ENCODE measurements around the gene TSPYL6. TPM values are rescaled to one million over a fixed set of nuclear protein-coding genes. Genes with fewer than 3 reads are reported as not detected.

Gene TSPYL6
- total RNA-seq, 1 experiment from 2014 or later: not detected

DNA sequence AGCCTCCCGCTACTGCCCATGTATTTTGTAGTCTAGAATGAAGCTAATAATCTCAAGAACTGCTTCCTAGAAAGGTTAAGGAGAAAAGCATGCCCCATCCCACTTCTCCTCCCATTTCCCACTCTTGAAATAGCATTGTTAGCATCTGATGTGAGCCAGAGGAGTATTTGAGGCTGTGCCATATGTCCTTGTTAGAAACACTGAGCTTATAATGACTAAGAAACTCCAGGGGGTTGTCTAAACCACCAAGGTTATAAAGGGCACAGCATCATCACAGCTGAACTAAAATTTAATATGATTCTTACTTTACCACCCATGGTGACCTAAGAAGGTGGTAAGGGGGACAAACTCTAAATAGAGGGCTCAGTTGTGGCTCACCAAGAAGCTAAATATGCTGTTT, 16.6 kb downstream of the TSPYL6 start:
- Histone ChIP-seq H3K9me3 (ENCODE audit: low read length) (no peaks in the 10 kb centered on the region), H2AFZ (ENCODE audit: low read length) (no peak overlapping the region), H3F3A (ENCODE audit: low read length, unreplicated experiment) (no peaks in the 10 kb centered on the region), H3K9me2 (replicated peaks; ENCODE audit: low read length) (no peaks in the 10 kb centered on the region), H3K9ac (ENCODE audit: low read length) (no peak overlapping the region), H3K4me3 (ENCODE audit: low read length) (no peak overlapping the region), H3K27me3 (ENCODE audit: low read length) (no peaks in the 10 kb centered on the region), H3K36me3 (ENCODE audit: low read depth, low read length) (no peaks in the 10 kb centered on the region), H4K20me1 (ENCODE audit: low read length) (no peaks in the 10 kb centered on the region), H3K27ac (ENCODE audit: low read length) (no peak overlapping the region), H3K79me2 (ENCODE audit: low read length) (no peaks in the 10 kb centered on the region), H3K4me2 (ENCODE audit: low read length) (no peak overlapping the region), H3K4me1 (ENCODE audit: insufficient read depth, low read length) (no peaks in the 10 kb centered on the region)
- TF ChIP-seq EZH2 (IDR thresholded peaks at IDR 0.05; ENCODE audit: low read length, unreplicated experiment) (no peak), CTCF (conservative IDR thresholded peaks at IDR 0.05; ENCODE audit: low read depth, low read length) (no peak), EZH2phosphoT487 (IDR thresholded peaks at IDR 0.05; ENCODE audit: borderline replicate concordance, low read length) (no peak)
- peak; percentile 30 for DNase-seq
- intact Hi-C loops (cut with micrococcal nuclease): no loop called here
- POLR2A ChIA-PET (ENCODE audit: unreplicated experiment): no interaction called here
- CTCF ChIA-PET: no interaction called here
- BruUV-seq (replicated peaks): no TSS peak
- peak; percentile 49 for ATAC-seq

DNA sequence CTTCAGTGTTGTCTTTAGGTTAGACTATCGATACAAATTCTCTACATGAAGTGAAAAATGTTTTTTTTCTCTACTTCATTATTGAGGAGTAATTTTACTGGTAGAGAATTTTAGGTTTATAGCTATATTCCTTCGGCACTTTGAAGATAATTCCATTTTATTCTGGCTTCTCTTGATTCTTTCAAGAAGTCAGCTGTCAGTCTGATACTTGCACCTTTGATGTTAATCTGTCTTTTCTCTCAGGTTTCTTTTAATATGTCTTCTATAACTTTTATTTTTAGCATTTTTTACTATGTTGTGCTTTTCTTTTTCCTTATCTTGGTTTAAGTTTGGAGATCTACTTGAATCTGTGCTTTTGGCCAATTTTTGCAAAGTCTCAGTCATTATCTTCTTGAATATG, 18.6 kb downstream of the TSPYL6 start:
- TF ChIP-seq EZH2phosphoT487 (IDR thresholded peaks at IDR 0.05; ENCODE audit: borderline replicate concordance, low read length) (no peak), CTCF (conservative IDR thresholded peaks at IDR 0.05; ENCODE audit: low read depth, low read length) (no peak), EZH2 (IDR thresholded peaks at IDR 0.05; ENCODE audit: low read length, unreplicated experiment) (no peak)
- Histone ChIP-seq H2AFZ (ENCODE audit: low read length) (no peak overlapping the region), H3K27ac (ENCODE audit: low read length) (no peak overlapping the region), H3K4me3 (ENCODE audit: low read length) (no peak overlapping the region), H3K36me3 (ENCODE audit: low read depth, low read length) (no peaks in the 10 kb centered on the region), H3K9ac (ENCODE audit: low read length) (no peak overlapping the region), H3K9me3 (ENCODE audit: low read length) (no peaks in the 10 kb centered on the region), H4K20me1 (ENCODE audit: low read length) (no peaks in the 10 kb centered on the region), H3F3A (ENCODE audit: low read length, unreplicated experiment) (no peaks in the 10 kb centered on the region), H3K9me2 (replicated peaks; ENCODE audit: low read length) (no peaks in the 10 kb centered on the region), H3K4me1 (ENCODE audit: insufficient read depth, low read length) (no peaks in the 10 kb centered on the region), H3K27me3 (ENCODE audit: low read length) (no peaks in the 10 kb centered on the region), H3K79me2 (ENCODE audit: low read length) (no peaks in the 10 kb centered on the region), H3K4me2 (ENCODE audit: low read length) (no peak overlapping the region)
- DNase-seq (no peak), ATAC-seq (no peak)
- POLR2A ChIA-PET (ENCODE audit: unreplicated experiment): no interaction called here
- CTCF ChIA-PET: no interaction called here
- intact Hi-C loops (cut with micrococcal nuclease): no loop called here
- BruUV-seq (replicated peaks): no TSS peak

GRCh38 chr2:54233832-54234649, 22.0 kb downstream of the TSPYL6 start:
- TF ChIP-seq CTCF (conservative IDR thresholded peaks at IDR 0.05; ENCODE audit: low read depth, low read length): no peak
- no peak for TF ChIP-seq EZH2phosphoT487 (IDR thresholded peaks at IDR 0.05; ENCODE audit: borderline replicate concordance, low read length)
- TF ChIP-seq EZH2 (IDR thresholded peaks at IDR 0.05; ENCODE audit: low read length, unreplicated experiment): no peak
- intact Hi-C loops (cut with micrococcal nuclease): no loop called here
- no TSS peak for BruUV-seq (replicated peaks)

More at GRCh38 chr2:54233832-54234649, 22.0 kb downstream of the TSPYL6 start:
- no peaks in the 10 kb centered on the region for H3K9me2 ChIP-seq (replicated peaks; ENCODE audit: low read length)
- H3K4me1 ChIP-seq (ENCODE audit: insufficient read depth, low read length): no peaks in the 10 kb centered on the region
- no peaks in the 10 kb centered on the region for H3K79me2 ChIP-seq (ENCODE audit: low read length)
- DNase-seq: no peak
- H3K4me3 ChIP-seq (ENCODE audit: low read length): no peak overlapping the region
- no peaks in the 10 kb centered on the region for H3K36me3 ChIP-seq (ENCODE audit: low read depth, low read length)
- H3K27me3 ChIP-seq (ENCODE audit: low read length): no peaks in the 10 kb centered on the region
- H3K4me2 ChIP-seq (ENCODE audit: low read length): no peak overlapping the region
- H3K9me3 ChIP-seq (ENCODE audit: low read length): no peaks in the 10 kb centered on the region
- no peaks in the 10 kb centered on the region for H3F3A ChIP-seq (ENCODE audit: low read length, unreplicated experiment)
- H4K20me1 ChIP-seq (ENCODE audit: low read length): no peaks in the 10 kb centered on the region
- ChIA-PET CTCF (no interaction called here), POLR2A (ENCODE audit: unreplicated experiment) (no interaction called here)
- H2AFZ ChIP-seq (ENCODE audit: low read length): no peak overlapping the region
- no peak overlapping the region for H3K9ac ChIP-seq (ENCODE audit: low read length)
- H3K27ac ChIP-seq (ENCODE audit: low read length): no peak overlapping the region
- no peak for ATAC-seq

All from PC-3 (cell line).